ENCODE data around the gene FSTL4. TPM values are rescaled to one million over a fixed set of nuclear protein-coding genes. Genes with fewer than 3 reads are reported as not detected.

The FSTL4 gene
- total and polyA plus RNA-seq, 2 of the 4 experiments (the other 2 are of a cell fraction), result 0.18 TPM; not detected in 1

GRCh38 chr5:133605323-133605722, 7.0 kb downstream of the FSTL4 start:
- TF ChIP-seq RFX5 (IDR thresholded peaks at IDR 0.05; ENCODE audit: low read depth, low read length), result no peak
- no peak for TF ChIP-seq MAFK (IDR thresholded peaks at IDR 0.05; ENCODE audit: low read depth, low read length)
- TF ChIP-seq CEBPB (IDR thresholded peaks at IDR 0.05; ENCODE audit: low read depth, low read length), result no peak
- no peak for TF ChIP-seq MXI1 (IDR thresholded peaks at IDR 0.05; ENCODE audit: borderline replicate concordance, low read depth, low read length)
- TF ChIP-seq CHD1 (IDR thresholded peaks at IDR 0.05; ENCODE audit: low read depth, low read length), result no peak
- no peak for TF ChIP-seq RCOR1 (IDR thresholded peaks at IDR 0.05; ENCODE audit: insufficient replicate concordance, low read length)
- no peak for TF ChIP-seq SMC3 (IDR thresholded peaks at IDR 0.05; ENCODE audit: low read depth, low read length)
- TF ChIP-seq RAD21 (IDR thresholded peaks at IDR 0.05; ENCODE audit: low read length), result no peak
- TF ChIP-seq POLR2A (IDR thresholded peaks at IDR 0.05; ENCODE audit: low read depth, low read length), result no peak
- TF ChIP-seq ELK1 (IDR thresholded peaks at IDR 0.05; ENCODE audit: borderline replicate concordance, low read depth, low read length), result no peak
- no peak for TF ChIP-seq CTCF (conservative IDR thresholded peaks at IDR 0.05; ENCODE audit: low read depth, low read length)
- TF ChIP-seq USF2 (IDR thresholded peaks at IDR 0.05; ENCODE audit: low read depth, low read length), result no peak
- TF ChIP-seq BHLHE40 (IDR thresholded peaks at IDR 0.05; ENCODE audit: low read depth, low read length), result no peak
- TF ChIP-seq FOS (IDR thresholded peaks at IDR 0.05; ENCODE audit: low read depth, low read length), result no peak
- TF ChIP-seq MAZ (IDR thresholded peaks at IDR 0.05; ENCODE audit: borderline replicate concordance, low read depth, low read length), result no peak
- TF ChIP-seq NFE2L2 (IDR thresholded peaks at IDR 0.05; ENCODE audit: low read depth, low read length), result no peak
- no peaks in the 10 kb centered on the region for H3K9me3 ChIP-seq (ENCODE audit: control insufficient read depth, insufficient read depth, low read length)
- H4K20me1 ChIP-seq (ENCODE audit: insufficient read depth, low read length), result no peaks in the 10 kb centered on the region
- BruUV-seq (replicated peaks), result no TSS peak
- no peak overlapping the region for H3K14ac ChIP-seq (replicated peaks; ENCODE audit: low read depth, low read length)
- H2BK15ac ChIP-seq (ENCODE audit: low read depth, low read length), result no peak overlapping the region
- H2AFZ ChIP-seq (replicated peaks; ENCODE audit: low read length, poor library complexity), result no peak overlapping the region
- H3K4ac ChIP-seq (ENCODE audit: low read depth, low read length), result no peak overlapping the region
- dilution Hi-C loops (cut with HindIII; ENCODE audit: low sequenced_read_pairs, unreplicated experiment), result no loop called here
- no peak overlapping the region for H2BK5ac ChIP-seq (ENCODE audit: low read depth, low read length, poor library complexity, severe bottlenecking)
- no peak for DNase-seq
- peaks cover 5% of the 10 kb centered on the region for H3K27me3 ChIP-seq (ENCODE audit: control insufficient read depth, insufficient read depth, low read length)
- H3K36me3 ChIP-seq (ENCODE audit: control insufficient read depth, insufficient read depth, low read length), result no peaks in the 10 kb centered on the region
- no peak overlapping the region for H3K18ac ChIP-seq (ENCODE audit: low read depth, low read length)
- no peak overlapping the region for H3K4me3 ChIP-seq (ENCODE audit: insufficient read depth, low read depth, low read length)
- H4K8ac ChIP-seq (ENCODE audit: low read depth in 2 of 2, low read length in 2 of 2), result no peak overlapping the region
- intact Hi-C loops (cut with micrococcal nuclease), result no loop called here
- H3K56ac ChIP-seq (ENCODE audit: extremely low read depth, insufficient read depth, low read length), result no peak overlapping the region
- H4K91ac ChIP-seq (ENCODE audit: insufficient read depth, low read depth, low read length), result no peak overlapping the region
- no peak overlapping the region for H4K5ac ChIP-seq (ENCODE audit: low read depth, low read length)
- no peak overlapping the region for H2AK9ac ChIP-seq (replicated peaks; ENCODE audit: low read depth, low read length, poor library complexity)
- ChIA-PET CTCF (no interaction called here), POLR2A (ENCODE audit: unreplicated experiment) (no interaction called here)
- in situ Hi-C loops (cut with MboI; ENCODE audit: low sequenced_read_pairs), result no loop called here
- no peak overlapping the region for H2AK5ac ChIP-seq (ENCODE audit: low read depth, low read length)
- H3K79me1 ChIP-seq (ENCODE audit: low read depth in 1 of 2, low read length in 2 of 2), result no peaks in the 10 kb centered on the region
- H3K23ac ChIP-seq (ENCODE audit: low read depth, low read length), result no peak overlapping the region
- ATAC-seq (ENCODE audit: low read depth), result no peak
- no peak overlapping the region for H2BK20ac ChIP-seq (ENCODE audit: low read depth, low read length)
- H3K4me1 ChIP-seq (ENCODE audit: control insufficient read depth, insufficient read depth, low read length), result no peaks in the 10 kb centered on the region
- H3K27ac ChIP-seq (ENCODE audit: insufficient read depth, low read length), result no peak overlapping the region
- H3K9me1 ChIP-seq (ENCODE audit: insufficient read depth, low read length), result no peaks in the 10 kb centered on the region
- H3K9ac ChIP-seq (ENCODE audit: low read depth, low read length), result no peak overlapping the region
- no peak overlapping the region for H3K4me2 ChIP-seq (ENCODE audit: low read depth, low read length)
- no peak overlapping the region for H2BK120ac ChIP-seq (ENCODE audit: low read depth, low read length)

Measured in IMR-90 (cell line).